ENCODE data around the gene ARHGEF17.

DNA sequence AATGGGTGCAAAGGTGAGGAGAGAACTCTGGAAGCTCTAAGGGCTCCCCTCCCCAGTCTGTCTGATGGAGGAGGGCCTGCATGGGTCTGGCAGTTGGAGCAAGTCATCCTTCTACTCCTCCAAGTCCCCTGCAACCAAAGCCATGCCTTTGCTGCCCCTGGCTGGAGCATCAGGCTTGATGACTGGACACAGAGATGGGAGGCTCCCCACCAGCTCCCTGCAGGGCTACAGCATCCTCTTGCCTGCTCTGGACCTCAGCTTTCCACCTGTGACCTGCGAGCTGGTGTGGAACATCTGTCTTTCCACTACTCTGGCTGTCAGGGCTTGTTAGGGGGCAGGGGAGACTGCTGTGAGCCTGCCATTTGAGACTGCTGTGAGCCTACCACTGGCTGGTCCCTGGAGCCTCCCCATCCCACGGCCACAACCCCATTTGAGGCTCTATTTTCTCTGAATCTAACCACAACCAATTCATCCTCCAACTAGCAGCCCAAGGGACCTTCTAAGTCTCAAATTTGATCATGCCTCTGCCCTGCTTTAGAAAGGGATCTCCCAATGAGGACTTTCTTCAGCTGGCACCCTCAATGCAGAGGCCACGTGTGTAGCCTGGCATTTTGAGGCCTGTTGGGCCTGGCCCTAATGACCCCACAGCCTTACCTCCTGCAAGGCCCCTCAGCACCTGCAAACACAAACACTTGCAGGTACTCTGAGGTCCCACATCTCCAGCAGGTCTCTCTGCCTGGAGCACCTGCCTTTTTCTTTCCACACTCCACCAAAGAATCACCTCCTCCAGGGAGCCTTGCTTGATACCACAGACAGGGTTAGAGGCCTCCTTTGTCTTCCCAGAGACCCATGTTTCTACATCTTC is 26.0 kb upstream of the ARHGEF17 start:
- TF ChIP-seq, protein P1, sequence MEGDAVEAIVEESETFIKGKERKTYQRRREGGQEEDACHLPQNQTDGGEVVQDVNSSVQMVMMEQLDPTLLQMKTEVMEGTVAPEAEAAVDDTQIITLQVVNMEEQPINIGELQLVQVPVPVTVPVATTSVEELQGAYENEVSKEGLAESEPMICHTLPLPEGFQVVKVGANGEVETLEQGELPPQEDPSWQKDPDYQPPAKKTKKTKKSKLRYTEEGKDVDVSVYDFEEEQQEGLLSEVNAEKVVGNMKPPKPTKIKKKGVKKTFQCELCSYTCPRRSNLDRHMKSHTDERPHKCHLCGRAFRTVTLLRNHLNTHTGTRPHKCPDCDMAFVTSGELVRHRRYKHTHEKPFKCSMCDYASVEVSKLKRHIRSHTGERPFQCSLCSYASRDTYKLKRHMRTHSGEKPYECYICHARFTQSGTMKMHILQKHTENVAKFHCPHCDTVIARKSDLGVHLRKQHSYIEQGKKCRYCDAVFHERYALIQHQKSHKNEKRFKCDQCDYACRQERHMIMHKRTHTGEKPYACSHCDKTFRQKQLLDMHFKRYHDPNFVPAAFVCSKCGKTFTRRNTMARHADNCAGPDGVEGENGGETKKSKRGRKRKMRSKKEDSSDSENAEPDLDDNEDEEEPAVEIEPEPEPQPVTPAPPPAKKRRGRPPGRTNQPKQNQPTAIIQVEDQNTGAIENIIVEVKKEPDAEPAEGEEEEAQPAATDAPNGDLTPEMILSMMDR (IDR thresholded peaks at IDR 0.05; ENCODE audit: low read depth, low read length, poor library complexity, severe bottlenecking): no peak
- no peak for TF ChIP-seq EZH2phosphoT487 (IDR thresholded peaks at IDR 0.05; ENCODE audit: borderline replicate concordance, low read length)
